Activated effector memory CD4-positive, alpha-beta T cell treated with Interleukin-2 at 50 U/mL for 16 hours (primary cell): ENCODE results near the gene SERPINE3.

Experiments used
- DNase-seq: peaks from one replicate; pipeline ENCODE4 v3.0.0-alpha.2; 2020

The SERPINE3 gene

GRCh38 chr13:51339354-51339753 lies at the start of gene SERPINE3:
TSS of gene SERPINE3 (plus strand) at chr13:51339691. CDS start at chr13:51341092, 1,401 bp downstream.
- no peak for DNase-seq

- no peak for DNase-seq
These were observed 48.1 kb upstream of the SERPINE3 start for GRCh38 chr13:51291341-51291740.

- DNase-seq, result no peak
These were observed 47.4 kb upstream of the SERPINE3 start for GRCh38 chr13:51292000-51292565.

GRCh38 chr13:51297556-51297955 lies 41.9 kb upstream of the SERPINE3 start:
- DNase-seq, result no peak

- no peak for DNase-seq
These were observed 40.7 kb upstream of the SERPINE3 start for GRCh38 chr13:51298812-51299211.

GRCh38 chr13:51303063-51303552 lies 36.4 kb upstream of the SERPINE3 start:
- no peak for DNase-seq

GRCh38 chr13:51303882-51304281 lies 35.6 kb upstream of the SERPINE3 start:
- no peak for DNase-seq

GRCh38 chr13:51305271-51305967 lies 34.1 kb upstream of the SERPINE3 start:
- DNase-seq, result no peak

GRCh38 chr13:51308781-51309180 lies 30.7 kb upstream of the SERPINE3 start:
- no peak for DNase-seq

GRCh38 chr13:51311231-51311630 lies 28.3 kb upstream of the SERPINE3 start:
- no peak for DNase-seq

- no peak for DNase-seq
These were observed 27.5 kb upstream of the SERPINE3 start for GRCh38 chr13:51311957-51312520.

- DNase-seq, result no peak
These were observed 25.9 kb upstream of the SERPINE3 start for GRCh38 chr13:51313619-51314018.

GRCh38 chr13:51317262-51317661 lies 22.2 kb upstream of the SERPINE3 start:
- DNase-seq, result no peak

GRCh38 chr13:51318015-51318414 lies 21.5 kb upstream of the SERPINE3 start:
- DNase-seq, result no peak

- no peak for DNase-seq
These were observed 20.6 kb upstream of the SERPINE3 start for GRCh38 chr13:51318876-51319275.

- no peak for DNase-seq
These were observed 17.7 kb upstream of the SERPINE3 start for GRCh38 chr13:51321836-51322235.

GRCh38 chr13:51322826-51323225 lies 16.7 kb upstream of the SERPINE3 start:
- no peak for DNase-seq

GRCh38 chr13:51323824-51324511 lies 15.5 kb upstream of the SERPINE3 start:
- no peak for DNase-seq

GRCh38 chr13:51324714-51325420 lies 14.6 kb upstream of the SERPINE3 start:
- DNase-seq, result no peak

- DNase-seq, result no peak
These were observed 13.7 kb upstream of the SERPINE3 start for GRCh38 chr13:51325837-51326236.

- no peak for DNase-seq
These were observed 12.7 kb upstream of the SERPINE3 start for GRCh38 chr13:51326777-51327176.

GRCh38 chr13:51327961-51328360 lies 11.5 kb upstream of the SERPINE3 start:
- no peak for DNase-seq

GRCh38 chr13:51328488-51328887 lies 11.0 kb upstream of the SERPINE3 start:
- DNase-seq, result no peak
